Suppressor macrophage treated with lipopolysaccharide for 4 hours (primary cell): Measurements from ENCODE around the gene MECR.
A peak's percentile ranks its signal among the peaks of the same experiment; 100 is the strongest.
"Not testable (repeated sequence)": the region's sequence is repeated elsewhere in the genome, so short reads cannot be mapped to it uniquely, and the experiment has no call there.

Experiments used
- DNase-seq: peaks from one replicate; pipeline ENCODE4 v3.0.0-alpha.2; 2020

MECR gene

DNA sequence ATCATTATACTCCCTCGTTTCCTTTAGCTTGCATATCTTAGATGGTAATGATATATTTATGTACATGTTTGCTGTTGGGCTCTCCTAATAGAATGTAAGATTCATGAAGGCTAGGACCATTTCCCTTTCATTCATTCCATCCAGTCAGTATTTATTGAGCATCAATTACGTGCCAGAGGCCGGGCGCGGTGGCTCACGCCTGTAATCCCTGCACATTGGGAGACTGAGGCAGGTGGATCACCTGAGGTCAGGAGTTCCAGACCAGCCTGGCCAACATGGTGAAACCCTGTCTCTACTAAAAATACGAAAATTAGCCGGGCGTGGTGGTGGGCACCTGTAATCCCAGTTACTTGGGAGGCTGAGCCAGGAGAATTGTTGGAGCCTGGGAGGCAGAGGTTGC is 4.1 kb upstream of the MECR start:
- not testable (repeated sequence) for DNase-seq

DNA sequence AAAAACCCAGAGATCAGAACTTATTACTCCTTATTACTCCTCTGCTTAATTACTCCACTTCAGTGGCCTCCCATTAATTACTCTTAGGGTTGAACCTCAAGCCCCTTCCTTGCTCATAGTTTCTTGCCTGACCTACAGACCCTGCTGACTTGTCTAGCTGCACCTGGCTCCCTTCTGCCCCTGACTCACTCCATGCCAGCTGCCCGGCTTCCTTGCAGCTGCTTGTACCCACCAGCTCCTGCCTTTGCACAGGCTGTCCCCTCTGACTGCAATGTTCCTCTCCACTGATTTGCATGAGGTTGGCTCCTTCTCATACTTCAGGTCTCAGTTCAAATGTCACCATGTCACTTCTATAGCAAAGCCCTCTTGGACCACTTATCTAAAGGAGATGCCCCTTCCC is 3.7 kb upstream of the MECR start:
- DNase-seq: no peak

DNA sequence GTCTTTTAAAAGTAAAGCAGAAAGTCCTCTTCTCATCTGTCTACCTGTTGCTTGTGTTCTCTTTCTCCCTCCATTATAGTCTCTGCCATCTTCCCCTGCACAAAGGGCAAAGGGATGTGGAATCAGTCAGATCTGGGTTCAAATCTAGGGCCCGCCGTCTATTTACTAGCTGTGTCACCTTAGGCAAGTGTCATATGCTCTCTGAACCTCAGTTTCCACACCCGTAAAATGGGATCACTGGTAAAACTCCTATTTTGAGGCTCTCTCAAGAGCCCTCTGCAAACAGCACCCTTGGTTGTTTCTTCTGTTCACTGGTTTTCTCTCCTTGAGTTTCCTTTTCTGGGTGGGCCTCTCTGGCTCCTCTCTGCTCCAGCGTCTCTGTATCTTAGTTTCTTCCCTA is 3.0 kb upstream of the MECR start:
- no peak for DNase-seq

DNA sequence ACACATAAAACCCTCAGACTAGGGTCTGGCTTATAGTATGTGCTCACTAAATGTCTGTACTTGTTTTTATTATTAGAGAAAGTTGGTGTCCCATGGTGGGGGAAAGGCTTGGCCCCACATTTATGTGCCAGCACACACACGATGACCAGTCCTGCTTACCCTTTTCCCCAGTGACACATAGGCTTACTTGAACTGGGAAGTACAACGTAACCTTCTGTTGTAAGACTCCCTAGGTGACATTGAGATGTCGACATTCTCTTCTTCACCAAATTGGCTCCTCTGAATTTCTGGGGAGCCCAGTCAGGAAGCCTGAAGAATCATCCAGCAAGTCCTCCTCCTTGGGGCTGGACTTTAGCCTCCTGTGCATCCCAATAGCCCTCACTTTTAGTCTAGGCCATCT is 1.7 kb upstream of the MECR start:
- no peak for DNase-seq

DNA sequence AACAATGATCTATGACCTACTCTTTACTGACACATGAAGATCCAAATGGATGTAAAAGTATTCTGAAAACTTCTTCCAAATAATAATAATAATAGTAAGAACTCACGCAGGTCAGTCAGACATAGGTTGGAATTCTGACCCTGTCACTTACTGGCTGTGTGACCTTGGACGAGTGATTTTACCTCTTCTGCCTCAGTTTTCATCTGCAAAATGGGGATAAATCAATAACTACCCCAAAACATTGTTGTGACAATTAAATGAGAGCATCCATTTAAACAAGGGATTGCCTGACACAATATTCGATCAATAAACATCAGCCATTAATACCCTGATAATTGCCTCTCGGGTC is 556 bp downstream of the MECR start:
- DNase-seq: no peak

DNA sequence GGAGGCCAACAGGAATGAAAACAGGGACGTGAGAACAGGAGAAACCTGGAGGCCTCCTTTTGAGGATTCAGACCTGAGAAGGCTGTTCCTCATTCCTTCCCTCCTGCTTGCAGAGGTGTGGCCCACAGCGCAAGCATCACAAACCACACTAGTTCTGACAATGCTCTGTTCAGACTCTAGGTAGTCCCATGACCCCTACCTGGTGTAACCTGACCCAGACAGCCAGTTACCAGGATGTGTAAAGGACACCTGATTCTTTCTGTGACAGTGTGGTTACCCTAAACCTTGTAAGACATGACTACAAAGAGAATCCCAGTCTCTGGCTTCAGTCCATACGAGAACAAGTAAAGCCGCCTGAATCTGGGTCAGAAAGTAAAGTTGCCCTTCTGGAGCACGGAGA is 3.2 kb downstream of the MECR start:
- no peak for DNase-seq

GRCh38 chr1:29225361-29225760 is 5.4 kb downstream of the MECR start:
- no peak for DNase-seq

DNA sequence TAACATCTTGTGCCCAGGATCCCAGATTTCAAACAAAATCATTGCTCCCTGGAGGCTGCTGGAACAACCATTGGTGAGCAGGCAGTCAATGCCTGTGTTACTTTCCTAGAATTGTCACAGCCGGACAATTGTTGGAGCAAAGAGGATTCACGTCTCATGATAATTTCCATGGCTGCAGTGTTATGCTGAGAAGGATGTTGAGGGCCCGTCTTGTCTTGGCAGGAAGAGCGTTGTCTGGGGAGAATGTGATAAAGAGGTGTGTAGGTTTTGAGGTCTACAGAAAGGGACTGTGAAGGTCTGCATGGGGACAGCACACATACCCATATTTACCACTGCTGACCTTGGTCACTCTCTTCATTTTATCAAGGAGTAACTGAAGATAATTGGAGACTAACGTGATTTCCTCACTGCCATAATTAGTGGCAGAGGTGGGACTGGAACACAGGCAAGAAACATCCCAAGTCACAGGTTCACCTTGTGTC is 6.3 kb downstream of the MECR start:
- DNase-seq: no peak

DNA sequence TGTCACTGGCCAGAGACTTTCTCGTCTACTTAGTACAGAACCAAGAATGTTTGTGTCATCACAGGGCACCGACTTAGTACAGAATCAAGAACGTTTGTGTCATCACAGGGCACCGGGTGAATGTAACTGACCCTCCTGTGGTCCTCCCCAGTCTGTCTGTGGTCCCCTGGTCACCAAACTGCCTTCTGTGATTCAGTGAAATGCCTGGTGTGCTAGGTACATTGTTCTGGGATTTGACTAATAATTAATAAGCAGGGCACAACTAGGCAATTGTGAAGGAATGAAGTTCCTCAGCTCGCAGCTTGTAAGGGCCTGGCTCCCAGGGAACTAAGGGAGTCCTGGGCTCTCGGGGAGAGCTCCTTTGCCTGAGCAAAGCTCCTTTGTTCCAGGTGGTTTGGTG is 7.2 kb downstream of the MECR start:
- DNase-seq: no peak

- DNase-seq: no peak
Measured at GRCh38 chr1:29222686-29223085, 8.0 kb downstream of the MECR start.

DNA sequence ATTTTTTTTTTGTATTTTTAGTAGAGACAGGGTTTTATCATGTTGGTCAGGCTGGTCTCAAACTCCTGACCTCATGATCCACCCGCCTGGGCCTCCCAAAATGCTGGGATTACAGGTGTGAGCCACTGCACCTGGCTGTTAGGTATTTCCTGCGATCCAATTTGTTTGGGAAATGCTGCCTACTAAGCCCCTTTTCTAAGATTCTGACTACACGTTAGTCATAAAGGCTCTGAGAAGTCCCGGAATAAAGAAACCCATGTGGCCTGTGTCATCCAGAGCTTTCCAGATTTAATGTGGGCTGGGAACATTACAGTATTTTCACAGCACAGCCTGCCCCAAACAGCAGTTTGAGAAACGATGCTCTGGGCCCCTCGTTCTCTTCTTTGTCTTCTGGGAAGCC is 8.5 kb downstream of the MECR start:
- DNase-seq: not testable (repeated sequence)

- DNase-seq: no peak
Measured at GRCh38 chr1:29221296-29221695, 9.4 kb downstream of the MECR start.

DNA sequence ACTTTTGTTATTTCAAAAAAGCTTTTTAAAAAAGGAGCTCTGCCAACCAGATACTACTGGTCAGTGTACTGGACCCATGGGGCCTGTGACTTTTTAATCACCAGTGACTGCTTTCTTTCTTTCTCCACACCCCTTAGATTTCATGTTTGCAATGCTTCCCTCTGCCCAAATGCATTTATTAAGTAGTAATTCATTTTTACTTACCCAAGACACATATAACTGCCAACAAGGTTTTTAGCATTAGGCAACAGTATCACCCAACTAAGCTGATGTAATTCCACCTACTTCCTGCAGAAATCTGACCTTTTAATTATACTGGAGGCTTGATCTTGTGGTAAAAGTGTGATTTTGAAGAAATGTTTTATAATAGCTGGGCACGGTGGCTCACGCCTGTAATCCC is 12.5 kb downstream of the MECR start:
- peak; percentile 39 for DNase-seq

DNA sequence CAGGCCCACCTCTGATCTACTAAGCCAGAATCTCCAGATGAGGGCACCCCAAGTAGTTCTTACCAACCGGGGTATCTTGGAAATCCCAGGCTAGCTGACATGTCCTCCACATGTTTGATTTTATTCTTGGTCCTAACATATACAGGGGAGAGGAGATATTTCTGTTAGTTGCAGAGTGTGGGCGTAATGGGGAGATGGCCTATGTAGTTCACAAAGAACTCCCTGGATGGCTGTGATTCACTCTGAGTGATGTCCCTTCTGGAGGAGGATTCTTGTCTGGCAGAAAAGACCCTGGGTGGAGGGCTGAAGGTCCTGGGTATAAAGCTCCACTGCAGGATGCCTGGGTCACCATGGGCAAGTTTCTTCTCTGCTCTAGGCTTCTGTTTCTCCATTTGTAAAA is 13.1 kb downstream of the MECR start:
- no peak for DNase-seq

DNA sequence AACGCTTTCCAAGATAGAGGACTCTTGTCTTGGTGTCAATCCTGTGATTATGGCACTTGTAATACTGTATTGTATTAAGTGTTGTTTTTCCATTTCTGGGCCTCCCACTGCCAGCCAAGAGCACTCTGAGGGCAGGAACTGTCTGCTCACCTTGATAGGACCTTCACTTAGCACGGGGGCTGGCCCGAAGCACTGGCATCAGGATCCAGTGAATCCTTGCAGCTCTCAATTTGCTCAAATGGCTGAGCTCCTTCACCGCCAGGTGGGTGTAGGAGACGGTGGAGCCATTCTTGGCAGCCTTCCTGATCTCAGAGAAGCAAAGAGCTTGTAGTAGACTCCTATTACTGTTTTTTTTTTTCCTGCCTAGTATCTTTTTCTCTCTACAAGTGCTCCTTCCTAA is 17.7 kb downstream of the MECR start:
- no peak for DNase-seq

- no peak for DNase-seq
Measured at GRCh38 chr1:29211086-29212030, 19.4 kb downstream of the MECR start.

DNA sequence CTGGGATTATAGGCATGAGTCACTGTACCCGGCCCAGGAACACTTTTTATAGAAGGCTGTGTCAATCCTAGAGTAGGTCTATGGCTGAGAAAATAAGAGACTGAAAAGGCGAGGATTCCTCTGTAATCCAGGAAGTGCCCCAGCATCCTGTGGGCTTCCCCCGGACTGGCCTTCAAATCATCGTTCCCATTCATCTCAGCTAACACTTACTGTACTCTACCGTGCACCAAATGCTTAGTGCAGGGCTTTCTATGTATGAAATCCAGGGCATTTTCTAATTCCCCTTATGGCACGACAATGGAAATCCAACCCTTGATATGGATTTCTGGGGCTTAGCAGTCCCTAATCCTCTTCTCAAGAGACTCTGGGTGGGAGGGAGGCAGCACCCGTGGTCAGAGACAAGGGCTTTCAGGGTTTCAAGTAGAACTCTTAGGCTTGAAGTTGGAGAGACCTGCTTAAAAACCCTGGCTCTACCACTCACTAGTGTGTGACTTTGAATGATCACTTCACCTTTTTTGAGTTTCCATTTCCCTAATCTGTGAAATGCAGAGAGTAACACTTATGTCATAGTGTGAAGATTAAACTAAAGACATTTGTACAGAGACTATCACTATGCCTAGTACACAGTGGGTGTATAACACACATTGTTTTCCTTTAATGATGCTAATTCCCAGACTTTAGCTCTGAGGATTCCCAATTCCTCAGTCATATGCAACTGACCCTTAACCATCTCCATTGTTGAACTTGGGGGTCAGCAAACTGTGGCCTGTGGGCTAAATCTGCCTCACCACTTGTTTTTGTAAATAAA is 20.3 kb downstream of the MECR start:
- DNase-seq: peak; percentile 38

- no peak for DNase-seq
Measured at GRCh38 chr1:29209173-29209572, 21.6 kb downstream of the MECR start.

GRCh38 chr1:29208442-29208841 is 22.3 kb downstream of the MECR start:
- DNase-seq: no peak

DNA sequence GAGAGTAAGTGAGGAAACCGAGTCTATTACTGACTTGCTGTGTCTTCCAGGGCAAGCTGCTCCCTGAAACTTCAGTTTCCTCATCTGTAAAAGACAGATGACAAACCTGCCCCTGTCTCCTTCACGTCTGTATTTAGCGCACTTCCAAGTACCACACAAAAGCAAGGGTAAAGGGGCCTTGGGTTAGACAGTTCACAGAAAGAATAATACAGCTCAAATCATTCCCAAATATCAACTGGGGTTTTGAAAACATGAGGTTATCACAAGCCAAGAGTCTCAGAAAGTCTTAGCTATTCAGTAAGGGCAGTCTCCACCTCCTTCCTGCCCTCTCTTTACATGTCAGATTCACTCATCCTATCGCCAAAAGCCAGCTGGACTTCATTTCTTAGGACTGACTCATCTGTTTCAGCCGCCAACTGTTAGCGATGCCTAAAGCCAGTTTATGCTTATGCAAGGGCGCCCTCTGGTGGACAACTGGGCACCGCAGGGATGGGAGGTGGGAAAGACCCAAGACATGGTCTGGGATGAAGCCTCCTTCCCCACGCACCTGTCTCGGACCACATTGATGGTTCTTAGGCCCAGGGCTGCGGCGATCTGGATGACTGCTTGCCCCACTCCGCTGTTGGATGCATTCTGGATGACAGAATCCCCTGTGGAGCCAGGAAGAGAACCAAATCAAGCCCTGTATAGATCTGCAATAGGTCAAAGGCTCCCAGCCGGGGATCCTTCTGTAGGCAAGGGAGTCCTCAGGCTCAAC is 28.0 kb downstream of the MECR start:
- peak; percentile 98 for DNase-seq

DNA sequence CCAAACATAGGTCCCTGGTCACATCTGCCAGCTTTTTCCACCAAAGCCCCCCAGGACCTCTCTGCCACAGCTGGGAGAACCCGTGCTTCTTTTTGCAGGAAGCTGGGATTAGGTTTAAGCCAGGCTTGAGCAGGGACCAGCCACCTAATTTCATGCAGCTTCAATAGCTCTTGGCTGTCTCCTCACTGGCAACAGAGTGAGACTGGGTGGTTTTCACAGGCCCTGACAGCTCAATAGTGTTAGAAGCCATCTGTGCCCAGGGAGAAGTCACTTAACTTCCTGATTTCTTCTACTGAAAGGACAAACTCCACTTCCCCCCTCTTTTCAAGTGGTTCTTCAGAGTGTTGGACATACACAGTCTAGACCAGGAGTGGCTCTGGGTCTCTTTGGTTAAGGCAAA is 28.7 kb downstream of the MECR start:
- peak; percentile 61 for DNase-seq

DNA sequence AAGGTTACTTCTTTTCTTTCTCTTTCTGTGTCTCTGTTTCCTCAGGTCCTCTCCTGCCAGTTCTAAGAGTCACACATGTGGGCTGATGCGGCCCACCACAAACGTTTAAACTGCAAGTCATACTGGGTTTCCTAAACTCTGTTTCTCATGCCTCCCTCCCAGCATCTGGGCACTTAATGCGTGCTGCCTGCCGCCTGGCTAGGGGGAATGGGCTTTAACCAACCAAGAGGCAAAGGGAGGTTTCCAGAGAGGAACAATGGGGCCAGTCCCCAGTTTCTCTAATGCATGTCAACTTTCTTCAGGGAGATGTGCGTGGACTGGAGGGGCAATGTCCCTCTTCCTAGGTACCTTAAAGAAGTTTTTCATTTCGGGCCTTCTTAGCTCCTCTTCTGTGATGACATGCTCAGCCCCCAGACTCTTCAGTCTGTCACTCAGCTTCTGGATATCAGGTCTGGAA is 29.1 kb downstream of the MECR start:
- no peak for DNase-seq

DNA sequence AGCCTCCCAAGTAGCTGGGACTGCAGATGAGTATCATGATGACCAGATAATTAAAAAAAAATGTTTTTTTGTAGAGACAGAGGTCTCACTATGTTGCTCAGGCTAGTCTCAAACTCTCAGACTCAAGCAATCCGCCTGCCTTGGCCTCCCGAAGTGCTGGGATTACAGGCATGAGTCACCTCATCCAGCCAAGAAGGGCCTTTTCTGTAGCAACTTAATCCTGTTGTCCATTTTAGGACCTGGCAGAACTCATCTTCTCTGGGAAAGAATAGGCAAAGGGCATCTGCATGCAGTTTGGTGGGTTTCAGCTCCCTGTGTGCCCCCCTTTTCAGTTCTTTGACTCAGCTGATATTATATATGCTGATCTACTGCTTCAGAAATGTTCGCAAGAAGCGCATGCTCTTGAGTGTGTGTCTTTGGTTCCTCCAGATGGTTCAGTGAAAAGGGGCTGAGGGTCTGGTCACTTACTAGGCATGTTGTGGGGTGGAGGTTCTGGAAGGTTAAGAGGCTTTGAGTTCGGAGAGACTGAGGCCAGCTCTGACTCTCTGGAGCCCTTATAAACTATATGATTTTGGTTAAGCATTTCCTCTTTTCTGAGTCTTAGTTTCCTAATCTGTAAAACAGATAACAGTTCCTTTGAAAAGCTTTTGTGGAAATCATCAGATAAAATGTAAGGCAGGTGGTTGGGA is 29.7 kb downstream of the MECR start:
- no peak for DNase-seq
